K562 treated with DMSO at 1 percent for 48 hours (cell line): ENCODE results near the gene RGS9. TPM values are rescaled to one million over a fixed set of nuclear protein-coding genes. Genes with fewer than 3 reads are reported as not detected.

Experiments
- total RNA-seq: library from RNA; unstranded; fragments of 300-600 nt; gene quantifications from 2 replicates; pipeline ENCODE4 v1.2.3, GENCODE V29; 2022; ENCODE audit warnings: low replicate concordance; ENCODE audit errors: extremely low read depth

The RGS9 gene
- total RNA-seq, result not detected in 2 replicates

GRCh38 chr17:65137021-65137939, at the start of gene RGS9:
Gene RGS9, plus strand, starts transcription at chr17:65137370. Its CDS starts 171 bp downstream, at chr17:65137541.

Other genes with a start within 250 kb of the RGS9 start
- gene LRRC37A3, start 217.9 kb upstream of the RGS9 start, total RNA-seq, result not detected in 2 replicates
- gene GNA13, start 80.6 kb upstream of the RGS9 start, total RNA-seq, result not detected in 2 replicates